PC-3 (cell line): ENCODE measurements around the gene ARHGEF26. TPM values are rescaled to one million over a fixed set of nuclear protein-coding genes. Genes with fewer than 3 reads are reported as not detected.

Experiments used
- ATAC-seq: fragments of 200-7000 bp; cut with Tn5 transposase; 2 replicates; pipeline ENCODE4 v1.9.1; 2020; ENCODE audit warnings: mild to moderate bottlenecking, moderate library complexity
- BruUV-seq: library from RNA; stranded (reverse); fragments of 400-500 nt; replicated peaks from 2 replicates; lab custom pipeline; 2021; lab: Mats Ljungman, UMichigan
- CTCF ChIA-PET: fragments of 300-600 bp; sonication (Branson Sonifier 250); formaldehyde crosslinking; loops from one replicate; lab custom pipeline; 2022; ENCODE audit warnings: antibody characterized with exemption; lab: Charles Lee
- POLR2A ChIA-PET: fragments of 300-600 bp; sonication (Branson Sonifier 250); formaldehyde crosslinking; loops from one replicate; lab custom pipeline; 2022; ENCODE audit warnings: antibody characterized with exemption; ENCODE audit not compliant: unreplicated experiment; lab: Charles Lee
- DNase-seq: peaks from one replicate; pipeline ENCODE4 v3.0.0-alpha.2; 2015
- H2AFZ ChIP-seq: fragments of 300-600 bp; sonication (generic); 2 replicates; pipeline ENCODE4 v1.6.0; 2016; ENCODE audit warnings: antibody characterized with exemption, low read length
- H3F3A ChIP-seq: fragments of 300-600 bp; sonication (generic); one replicate; pipeline ENCODE4 v1.6.0; 2017; ENCODE audit warnings: antibody characterized with exemption, low read length, control low read depth, mild to moderate bottlenecking; ENCODE audit not compliant: unreplicated experiment
- H3K27ac ChIP-seq: fragments of 300-600 bp; sonication (generic); 2 replicates; pipeline ENCODE4 v1.5.1; 2016; ENCODE audit warnings: mild to moderate bottlenecking, low read length
- H3K27me3 ChIP-seq: fragments of 300-600 bp; sonication (generic); 2 replicates; pipeline ENCODE4 v1.6.1; 2016; ENCODE audit warnings: low read length, mixed read lengths
- H3K36me3 ChIP-seq: fragments of 300-600 bp; sonication (generic); 2 replicates; pipeline ENCODE4 v1.6.1; 2016; ENCODE audit warnings: low read depth, mixed run types, low read length, mixed read lengths
- H3K4me1 ChIP-seq: fragments of 300-600 bp; sonication (generic); 2 replicates; pipeline ENCODE4 v1.5.1; 2016; ENCODE audit warnings: low read length; ENCODE audit not compliant: insufficient read depth
- H3K4me2 ChIP-seq: fragments of 300-600 bp; sonication (generic); 2 replicates; pipeline ENCODE4 v1.6.0; 2016; ENCODE audit warnings: low read length
- H3K4me3 ChIP-seq: fragments of 300-600 bp; sonication (generic); 2 replicates; pipeline ENCODE4 v1.5.1; 2016; ENCODE audit warnings: mild to moderate bottlenecking, low read length, mixed read lengths
- H3K79me2 ChIP-seq: fragments of 300-600 bp; sonication (generic); 2 replicates; pipeline ENCODE4 v1.6.1; 2017; ENCODE audit warnings: low read length, mixed read lengths
- H3K9ac ChIP-seq: fragments of 300-600 bp; sonication (generic); 2 replicates; pipeline ENCODE4 v1.6.0; 2016; ENCODE audit warnings: mild to moderate bottlenecking, low read length
- H3K9me2 ChIP-seq: fragments of 300-600 bp; sonication (generic); replicated peaks from 2 replicates; pipeline ENCODE4 v1.6.1; 2016; ENCODE audit warnings: mixed run types, low read length, mixed read lengths
- H3K9me3 ChIP-seq: fragments of 300-600 bp; sonication (generic); 2 replicates; pipeline ENCODE4 v1.6.1; 2016; ENCODE audit warnings: low read length, mixed read lengths
- H4K20me1 ChIP-seq: fragments of 300-600 bp; sonication (generic); 2 replicates; pipeline ENCODE4 v1.6.1; 2016; ENCODE audit warnings: low read length, mixed read lengths
- CTCF ChIP-seq: fragments of 300-600 bp; sonication (generic); conservative IDR thresholded peaks from 2 replicates; pipeline ENCODE4 v1.5.1; 2017; ENCODE audit warnings: antibody characterized with exemption, low read depth, mild to moderate bottlenecking, low read length
- EZH2 ChIP-seq: fragments of 300-600 bp; sonication (generic); IDR thresholded peaks from one replicate; pipeline ENCODE4 v1.6.1; 2017; ENCODE audit warnings: antibody characterized with exemption, mild to moderate bottlenecking, low read length; ENCODE audit not compliant: unreplicated experiment
- EZH2phosphoT487 ChIP-seq: fragments of 300-600 bp; sonication (generic); IDR thresholded peaks from 2 replicates; pipeline ENCODE4 v1.6.1; 2018; ENCODE audit warnings: mild to moderate bottlenecking, antibody characterized with exemption, low read length, borderline replicate concordance
- intact Hi-C: fragments of 100-400 bp; cut with micrococcal nuclease; formaldehyde crosslinking; loops from 2 replicates; pipeline ENCODE4 v1.9.0; 2023
- total RNA-seq: library from RNA; depleted of rRNA; stranded (reverse); fragments of >200 nt; gene quantifications from 2 replicates; pipeline ENCODE4 v1.2.3, GENCODE V29; 2014

Gene ARHGEF26
- total RNA-seq, 1 experiment from 2014 or later: 5.0 TPM

GRCh38 chr3:154122912-154123559 lies 1.8 kb downstream of the ARHGEF26 start:
- Histone ChIP-seq H3F3A (no peaks in the 10 kb centered on the region), H3K4me1 (peaks cover 32% of the 10 kb centered on the region), H3K27ac (no peak overlapping the region), H3K27me3 (no peaks in the 10 kb centered on the region), H3K9me3 (no peaks in the 10 kb centered on the region), H2AFZ (peak overlapping the region; percentile 99), H4K20me1 (no peaks in the 10 kb centered on the region), H3K36me3 (no peaks in the 10 kb centered on the region), H3K4me3 (peak overlapping the region; percentile 93), H3K4me2 (peak overlapping the region; percentile 97), H3K79me2 (peaks cover 17% of the 10 kb centered on the region), H3K9me2 (no peaks in the 10 kb centered on the region), H3K9ac (peak overlapping the region; percentile 61; the same call in 1 of the 2 replicates)
- BruUV-seq: no TSS peak
- TF ChIP-seq EZH2phosphoT487 (no peak), CTCF (no peak), EZH2 (no peak)
- DNase-seq (peak; percentile 41), ATAC-seq (peak; percentile 11)
- CTCF ChIA-PET: interaction anchor here (0.6 kb wide), 1 partner anchor 131 kb away, joined by 4 read pairs; no protein-coding TSS in a partner anchor
- POLR2A ChIA-PET: no interaction called here
- intact Hi-C loops: loop anchor here (10.0 kb wide), 1 partner anchor 132 kb away; no protein-coding TSS in a partner anchor

GRCh38 chr3:154123906-154124305 lies 2.7 kb downstream of the ARHGEF26 start:
- CTCF ChIA-PET: no interaction called here

More at GRCh38 chr3:154123906-154124305, 2.7 kb downstream of the ARHGEF26 start:
- Histone ChIP-seq H3K27ac (0 out of 2 replicates have a peak overlapping the region, but pooled peaks have one; percentile 8), H3K9me2 (no peaks in the 10 kb centered on the region), H3K9me3 (no peaks in the 10 kb centered on the region), H4K20me1 (no peaks in the 10 kb centered on the region), H3K4me1 (peaks cover 32% of the 10 kb centered on the region), H3K36me3 (no peaks in the 10 kb centered on the region), H3K4me3 (peak overlapping the region; percentile 93), H3K9ac (no peak overlapping the region), H3F3A (no peaks in the 10 kb centered on the region), H3K79me2 (peaks cover 17% of the 10 kb centered on the region), H3K4me2 (peak overlapping the region; percentile 97), H2AFZ (peak overlapping the region; percentile 99), H3K27me3 (no peaks in the 10 kb centered on the region)
- intact Hi-C loops: loop anchor here (2.0 to 10.0 kb wide), 2 partner anchors 27 to 131 kb away; no protein-coding TSS in a partner anchor
- no TSS peak for BruUV-seq
- DNase-seq (peak; percentile 45), ATAC-seq (no peak)
- TF ChIP-seq CTCF: no peak
- no peak for TF ChIP-seq EZH2phosphoT487
- TF ChIP-seq EZH2: no peak
- POLR2A ChIA-PET: no interaction called here
